KMS-11 (cell line): ENCODE data around the gene IRF8.

Experiments
- H2AFZ ChIP-seq: fragments of 200-600 bp; sonication (generic); 2 replicates; pipeline ENCODE4 v1.6.1; 2016; ENCODE audit warnings: antibody characterized with exemption, mixed run types, low read depth
- H3K27ac ChIP-seq: fragments of 200-600 bp; sonication (generic); 2 replicates; pipeline ENCODE4 v1.6.1; 2016; ENCODE audit warnings: mild to moderate bottlenecking, mixed run types
- H3K27me3 ChIP-seq: fragments of 200-600 bp; sonication (generic); 2 replicates; pipeline ENCODE4 v1.6.1; 2017; ENCODE audit warnings: mild to moderate bottlenecking, low read depth, mixed run types, moderate library complexity; ENCODE audit not compliant: insufficient read depth
- H3K36me3 ChIP-seq: fragments of 200-600 bp; sonication (generic); 2 replicates; pipeline ENCODE4 v1.6.1; 2017; ENCODE audit warnings: mild to moderate bottlenecking, mixed run types; ENCODE audit not compliant: insufficient read depth
- H3K4me1 ChIP-seq: fragments of 200-600 bp; sonication (generic); 2 replicates; pipeline ENCODE4 v1.6.1; 2016; ENCODE audit warnings: mild to moderate bottlenecking, low read depth, mixed run types; ENCODE audit not compliant: poor library complexity, severe bottlenecking
- H3K4me2 ChIP-seq: fragments of 200-600 bp; sonication (generic); 2 replicates; pipeline ENCODE4 v1.7.0; 2016; ENCODE audit warnings: mild to moderate bottlenecking, mixed run types
- H3K4me3 ChIP-seq: fragments of 200-600 bp; sonication (generic); IDR thresholded peaks from 2 replicates; pipeline ENCODE4 v1.6.1; 2017; ENCODE audit warnings: low read depth, low read length, mixed read lengths; ENCODE audit not compliant: insufficient read depth
- H3K79me2 ChIP-seq: fragments of 200-600 bp; sonication (generic); 2 replicates; pipeline ENCODE4 v1.6.1; 2016; ENCODE audit warnings: low read depth, mixed run types; ENCODE audit not compliant: insufficient read depth
- H3K9ac ChIP-seq: fragments of 200-600 bp; sonication (generic); 2 replicates; pipeline ENCODE4 v1.6.1; 2016; ENCODE audit warnings: mild to moderate bottlenecking, mixed run types
- H4K20me1 ChIP-seq: fragments of 200-600 bp; sonication (generic); 2 replicates; pipeline ENCODE4 v1.6.1; 2016; ENCODE audit warnings: mild to moderate bottlenecking, mixed run types; ENCODE audit not compliant: insufficient read depth
- TF ChIP-seq, protein P1 (sequence below): fragments of 200-600 bp; sonication (generic); conservative IDR thresholded peaks from 2 replicates; pipeline ENCODE4 v1.6.1; 2017; ENCODE audit warnings: low read depth, mild to moderate bottlenecking, antibody characterized with exemption, low read length, moderate library complexity, mixed read lengths

IRF8 gene

DNA sequence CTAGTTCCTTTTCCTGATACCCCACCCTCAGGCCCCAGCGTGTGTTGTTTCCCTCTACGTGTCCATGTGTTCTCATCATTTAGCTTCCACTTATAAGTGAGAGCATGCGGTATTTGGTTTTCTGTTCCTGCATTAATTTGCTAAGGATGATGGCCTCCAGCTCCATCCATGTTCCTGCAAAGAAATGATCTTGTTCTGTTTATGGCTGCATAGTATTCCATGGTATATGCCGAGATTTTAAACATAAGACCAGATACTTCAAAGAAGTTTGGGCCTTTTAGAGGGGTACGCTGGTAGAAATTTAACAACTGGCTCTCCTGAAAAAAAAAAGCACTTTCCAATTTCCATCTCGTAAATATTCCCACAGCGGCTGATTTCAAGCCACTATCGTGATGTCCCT is 59.8 kb downstream of the IRF8 start:
- Histone ChIP-seq H2AFZ (no peak overlapping the region), H3K36me3 (no peaks in the 10 kb centered on the region), H3K27ac (no peak overlapping the region), H3K4me2 (no peak overlapping the region), H3K4me3 (no peak overlapping the region), H3K27me3 (peaks cover 66% of the 10 kb centered on the region), H4K20me1 (no peaks in the 10 kb centered on the region), H3K4me1 (no peaks in the 10 kb centered on the region), H3K9ac (no peak overlapping the region), H3K79me2 (no peaks in the 10 kb centered on the region)
- TF ChIP-seq, protein P1, sequence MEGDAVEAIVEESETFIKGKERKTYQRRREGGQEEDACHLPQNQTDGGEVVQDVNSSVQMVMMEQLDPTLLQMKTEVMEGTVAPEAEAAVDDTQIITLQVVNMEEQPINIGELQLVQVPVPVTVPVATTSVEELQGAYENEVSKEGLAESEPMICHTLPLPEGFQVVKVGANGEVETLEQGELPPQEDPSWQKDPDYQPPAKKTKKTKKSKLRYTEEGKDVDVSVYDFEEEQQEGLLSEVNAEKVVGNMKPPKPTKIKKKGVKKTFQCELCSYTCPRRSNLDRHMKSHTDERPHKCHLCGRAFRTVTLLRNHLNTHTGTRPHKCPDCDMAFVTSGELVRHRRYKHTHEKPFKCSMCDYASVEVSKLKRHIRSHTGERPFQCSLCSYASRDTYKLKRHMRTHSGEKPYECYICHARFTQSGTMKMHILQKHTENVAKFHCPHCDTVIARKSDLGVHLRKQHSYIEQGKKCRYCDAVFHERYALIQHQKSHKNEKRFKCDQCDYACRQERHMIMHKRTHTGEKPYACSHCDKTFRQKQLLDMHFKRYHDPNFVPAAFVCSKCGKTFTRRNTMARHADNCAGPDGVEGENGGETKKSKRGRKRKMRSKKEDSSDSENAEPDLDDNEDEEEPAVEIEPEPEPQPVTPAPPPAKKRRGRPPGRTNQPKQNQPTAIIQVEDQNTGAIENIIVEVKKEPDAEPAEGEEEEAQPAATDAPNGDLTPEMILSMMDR: no peak

DNA sequence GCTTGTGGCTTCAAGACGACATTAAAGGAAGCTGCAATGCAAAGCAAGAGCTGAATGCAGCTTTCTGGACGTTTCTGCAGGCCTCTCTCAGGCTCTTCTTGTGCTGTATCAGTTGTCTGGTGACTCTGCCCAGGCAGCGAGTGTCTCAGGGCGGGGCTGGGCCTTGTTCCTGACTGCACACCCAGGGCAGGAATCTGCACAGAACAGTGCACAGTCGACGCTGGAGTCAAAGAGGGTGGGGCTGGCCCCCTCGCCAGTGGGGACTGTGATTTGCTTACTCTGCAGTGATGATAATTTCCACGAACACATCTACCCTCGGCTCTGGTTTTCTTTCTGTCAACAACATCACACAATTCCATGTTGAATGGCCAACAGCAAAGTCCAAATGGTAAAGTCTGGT is 60.7 kb downstream of the IRF8 start:
- TF ChIP-seq, protein P1: no peak
- H3K79me2 ChIP-seq: no peaks in the 10 kb centered on the region
- no peak overlapping the region for H3K9ac ChIP-seq
- H3K4me3 ChIP-seq: no peak overlapping the region
- no peak overlapping the region for H2AFZ ChIP-seq
- no peaks in the 10 kb centered on the region for H3K36me3 ChIP-seq
- H4K20me1 ChIP-seq: no peaks in the 10 kb centered on the region
- H3K27ac ChIP-seq: no peak overlapping the region
- no peaks in the 10 kb centered on the region for H3K4me1 ChIP-seq
- no peak overlapping the region for H3K4me2 ChIP-seq
- H3K27me3 ChIP-seq: peaks cover 66% of the 10 kb centered on the region

GRCh38 chr16:85960486-85961046 is 61.6 kb downstream of the IRF8 start:
- H3K27ac ChIP-seq: no peak overlapping the region
- H3K27me3 ChIP-seq: peaks cover 63% of the 10 kb centered on the region
- no peaks in the 10 kb centered on the region for H4K20me1 ChIP-seq
- H3K4me1 ChIP-seq: no peaks in the 10 kb centered on the region
- no peak overlapping the region for H3K9ac ChIP-seq
- no peaks in the 10 kb centered on the region for H3K79me2 ChIP-seq
- no peak overlapping the region for H3K4me2 ChIP-seq
- no peak overlapping the region for H3K4me3 ChIP-seq
- H3K36me3 ChIP-seq: no peaks in the 10 kb centered on the region
- H2AFZ ChIP-seq: no peak overlapping the region
- TF ChIP-seq, protein P1: no peak

DNA sequence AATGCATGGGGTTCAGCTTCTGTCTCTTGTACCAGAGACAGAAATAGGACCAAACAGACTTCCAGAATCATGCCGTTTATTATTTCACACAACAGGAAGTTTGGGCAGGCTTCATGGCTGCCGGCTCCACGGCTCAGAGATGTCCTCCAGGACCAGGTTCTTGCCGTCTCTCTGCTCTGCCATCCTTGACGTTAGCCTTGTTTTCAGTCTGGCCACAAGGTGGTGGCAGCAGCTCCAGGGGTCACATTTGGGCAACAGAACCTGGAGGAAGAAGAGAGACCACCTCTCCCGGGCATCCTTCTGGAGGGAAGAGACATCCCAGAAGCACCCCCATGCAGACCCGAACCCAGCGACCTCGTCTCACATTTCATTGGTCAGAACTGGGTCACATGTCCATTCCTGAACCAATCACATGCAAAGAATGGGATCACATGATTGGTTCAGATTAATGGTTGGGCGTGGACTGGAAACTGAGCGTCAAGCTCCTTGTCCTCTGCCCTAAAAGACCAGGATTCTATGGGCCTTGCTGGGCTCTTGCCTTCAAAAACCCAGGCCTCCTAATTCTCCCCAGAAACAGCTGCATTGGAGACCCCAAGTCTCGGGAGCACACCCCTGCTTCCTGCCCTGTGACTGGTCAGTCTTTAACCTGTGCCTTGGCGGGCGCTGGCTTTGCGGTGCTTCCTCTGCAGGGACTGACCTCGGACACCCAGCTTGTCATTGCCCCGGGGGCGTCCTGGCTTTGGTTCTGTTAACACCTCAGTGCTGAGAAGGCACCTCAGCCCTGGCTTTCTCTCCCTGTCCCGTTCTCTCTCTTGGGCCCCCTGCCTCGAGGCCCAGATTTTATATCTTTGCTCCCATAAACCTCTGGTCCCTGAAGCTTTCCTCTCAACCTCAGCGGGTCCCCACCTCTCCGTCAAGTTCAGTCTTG is 63.3 kb downstream of the IRF8 start:
- no peak overlapping the region for H2AFZ ChIP-seq
- H3K4me3 ChIP-seq: no peak overlapping the region
- H3K9ac ChIP-seq: no peak overlapping the region
- H3K36me3 ChIP-seq: no peaks in the 10 kb centered on the region
- H3K79me2 ChIP-seq: no peaks in the 10 kb centered on the region
- H3K4me1 ChIP-seq: no peaks in the 10 kb centered on the region
- H4K20me1 ChIP-seq: no peaks in the 10 kb centered on the region
- H3K4me2 ChIP-seq: no peak overlapping the region
- H3K27ac ChIP-seq: no peak overlapping the region
- H3K27me3 ChIP-seq: peaks cover 59% of the 10 kb centered on the region
- TF ChIP-seq, protein P1: no peak
